ENCODE measurements around the gene WNT9A. TPM values are rescaled to one million over a fixed set of nuclear protein-coding genes. Genes with fewer than 3 reads are reported as not detected.
A peak's percentile ranks its signal among the peaks of the same experiment; 100 is the strongest.

WNT9A gene
- total RNA-seq, 2 experiments from 2014 or later = 0.32 to 0.40 TPM

GRCh38 chr1:227893949-227894721, 53.6 kb downstream of the WNT9A start:
- ChIA-PET POLR2A (no interaction called here), CTCF (no interaction called here)
- Mint-ChIP-seq H3K27ac (peak overlapping the region; percentile 50), H3K36me3 (ENCODE audit: low read depth) (no peaks in the 10 kb centered on the region), H3K4me1 (peaks cover 7% of the 10 kb centered on the region), H3K27me3 (no peaks in the 10 kb centered on the region), H3K9me3 (no peaks in the 10 kb centered on the region), H3K4me3 (no peak overlapping the region)
- peak; percentile 5 for DNase-seq

- H3K36me3 Mint-ChIP-seq (ENCODE audit: low read depth) = no peaks in the 10 kb centered on the region
- no peak overlapping the region for H3K4me3 Mint-ChIP-seq
- H3K9me3 Mint-ChIP-seq = no peaks in the 10 kb centered on the region
- no peaks in the 10 kb centered on the region for H3K27me3 Mint-ChIP-seq
- peaks cover 7% of the 10 kb centered on the region for H3K4me1 Mint-ChIP-seq
- POLR2A ChIA-PET = no interaction called here
- CTCF ChIA-PET = no interaction called here
- no peak for DNase-seq
- H3K27ac Mint-ChIP-seq = no peak overlapping the region
Observed at GRCh38 chr1:227893300-227893948, 54.3 kb downstream of the WNT9A start.

- Mint-ChIP-seq H3K4me1 (peaks cover 10% of the 10 kb centered on the region), H3K27me3 (no peaks in the 10 kb centered on the region), H3K9me3 (no peaks in the 10 kb centered on the region), H3K27ac (no peak overlapping the region), H3K36me3 (ENCODE audit: low read depth) (no peaks in the 10 kb centered on the region), H3K4me3 (no peak overlapping the region)
- DNase-seq = no peak
- POLR2A ChIA-PET = no interaction called here
- CTCF ChIA-PET = no interaction called here
Observed at GRCh38 chr1:227892489-227893299, 55.0 kb downstream of the WNT9A start.

GRCh38 chr1:227891955-227892488, 55.7 kb downstream of the WNT9A start:
- ChIA-PET POLR2A (no interaction called here), CTCF (no interaction called here)
- DNase-seq = no peak
- H3K27me3 Mint-ChIP-seq = no peaks in the 10 kb centered on the region
- peaks cover 10% of the 10 kb centered on the region for H3K4me1 Mint-ChIP-seq
- H3K36me3 Mint-ChIP-seq (ENCODE audit: low read depth) = no peaks in the 10 kb centered on the region
- H3K9me3 Mint-ChIP-seq = no peaks in the 10 kb centered on the region
- no peak overlapping the region for H3K4me3 Mint-ChIP-seq
- H3K27ac Mint-ChIP-seq = no peak overlapping the region

DNA sequence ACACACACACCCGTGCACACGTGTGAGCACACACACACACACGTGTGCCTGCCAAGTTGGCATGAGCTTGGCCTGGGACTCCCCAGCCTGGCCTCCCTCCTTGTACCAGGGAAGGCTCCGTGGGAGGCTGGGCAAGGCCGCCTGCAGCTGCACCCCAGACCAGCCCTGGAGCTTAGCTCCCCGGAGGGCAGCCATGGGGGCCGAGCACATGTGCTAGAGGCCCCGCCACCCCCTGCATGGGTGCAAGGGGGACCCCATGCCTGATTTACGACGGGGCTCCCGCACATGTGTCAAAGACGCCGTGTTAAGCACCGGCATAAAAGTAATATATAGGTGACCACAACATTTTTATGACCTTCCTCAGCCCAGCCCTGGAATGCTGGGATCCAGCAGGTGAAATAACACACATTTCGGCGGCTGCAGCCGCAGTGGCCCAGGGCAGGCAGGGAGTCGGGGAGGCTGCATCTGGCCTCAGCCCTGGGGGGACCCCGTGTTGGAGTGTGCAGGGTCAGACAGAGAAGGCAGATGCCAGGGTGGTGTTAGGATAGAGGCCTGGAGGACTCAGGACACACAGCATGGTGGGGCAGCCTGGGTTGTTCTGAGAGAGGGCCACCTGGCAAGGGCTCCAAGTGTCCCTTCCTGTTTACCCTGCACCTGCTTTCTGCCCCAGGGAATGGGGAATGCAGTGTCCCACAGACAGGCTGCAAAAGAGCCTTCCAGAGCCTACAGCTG, 56.3 kb downstream of the WNT9A start:
- CTCF ChIA-PET = no interaction called here
- Mint-ChIP-seq H3K27me3 (no peaks in the 10 kb centered on the region), H3K27ac (peak overlapping the region; percentile 1), H3K4me1 (peaks cover 11% of the 10 kb centered on the region), H3K4me3 (no peak overlapping the region), H3K9me3 (no peaks in the 10 kb centered on the region), H3K36me3 (ENCODE audit: low read depth) (no peaks in the 10 kb centered on the region)
- DNase-seq = no peak
- POLR2A ChIA-PET = no interaction called here

DNA sequence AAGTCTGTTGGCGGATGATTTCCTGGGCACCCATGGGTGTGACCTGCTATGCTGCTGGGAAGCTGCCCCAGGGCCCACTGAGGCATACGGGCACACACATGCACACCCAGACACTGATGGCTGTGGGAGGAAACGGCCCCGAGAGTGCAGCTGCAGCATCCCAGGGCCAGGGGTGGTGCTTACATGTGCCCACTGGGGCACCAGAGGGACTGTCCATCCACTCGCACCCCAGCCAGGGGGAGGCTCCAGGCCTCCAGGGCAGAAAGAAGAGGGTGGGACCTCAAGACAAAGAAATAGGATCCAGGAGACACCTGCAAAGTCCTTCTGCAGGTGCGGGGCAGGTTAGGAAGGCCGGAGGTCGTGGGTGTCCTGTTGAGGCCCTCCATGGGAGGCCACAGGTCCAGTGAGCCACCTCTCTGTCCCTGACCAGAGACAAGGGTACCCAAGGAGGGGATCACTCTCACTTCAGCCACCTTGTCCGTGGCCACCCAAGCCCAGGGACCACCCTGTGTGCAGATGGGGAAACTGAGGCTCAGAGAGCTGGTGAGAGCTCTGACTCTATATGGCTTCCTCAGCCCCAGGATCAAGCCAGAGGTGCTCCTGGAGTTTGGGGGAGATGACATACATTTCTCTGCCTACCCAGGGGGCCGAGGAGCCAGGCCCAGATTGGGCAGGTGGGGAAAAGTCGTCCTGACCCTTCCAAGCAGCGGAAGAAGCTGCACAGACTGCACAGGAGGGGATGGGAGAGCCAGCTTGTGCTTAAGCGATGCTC, 57.1 kb downstream of the WNT9A start:
- no peaks in the 10 kb centered on the region for H3K36me3 Mint-ChIP-seq (ENCODE audit: low read depth)
- peaks cover 15% of the 10 kb centered on the region for H3K4me1 Mint-ChIP-seq
- DNase-seq = no peak
- peak overlapping the region; percentile 36 for H3K27ac Mint-ChIP-seq
- no peak overlapping the region for H3K4me3 Mint-ChIP-seq
- H3K9me3 Mint-ChIP-seq = no peaks in the 10 kb centered on the region
- no peaks in the 10 kb centered on the region for H3K27me3 Mint-ChIP-seq
- POLR2A ChIA-PET = no interaction called here
- CTCF ChIA-PET = interaction anchor here (0.6 kb wide), 1 partner anchor 14 kb away, joined by 3 read pairs; no protein-coding TSS in a partner anchor

GRCh38 chr1:227889863-227890405, 57.8 kb downstream of the WNT9A start:
- H3K4me3 Mint-ChIP-seq = no peak overlapping the region
- no peaks in the 10 kb centered on the region for H3K9me3 Mint-ChIP-seq
- peak overlapping the region; percentile 36 for H3K27ac Mint-ChIP-seq
- DNase-seq = no peak
- H3K36me3 Mint-ChIP-seq (ENCODE audit: low read depth) = no peaks in the 10 kb centered on the region
- H3K4me1 Mint-ChIP-seq = peaks cover 22% of the 10 kb centered on the region
- CTCF ChIA-PET = no interaction called here
- POLR2A ChIA-PET = no interaction called here
- H3K27me3 Mint-ChIP-seq = no peaks in the 10 kb centered on the region

GRCh38 chr1:227889047-227889862, 58.5 kb downstream of the WNT9A start:
- no peaks in the 10 kb centered on the region for H3K36me3 Mint-ChIP-seq (ENCODE audit: low read depth)
- no peaks in the 10 kb centered on the region for H3K9me3 Mint-ChIP-seq
- no peaks in the 10 kb centered on the region for H3K27me3 Mint-ChIP-seq
- ChIA-PET POLR2A (no interaction called here), CTCF (no interaction called here)
- peaks cover 25% of the 10 kb centered on the region for H3K4me1 Mint-ChIP-seq
- no peak for DNase-seq
- no peak overlapping the region for H3K4me3 Mint-ChIP-seq
- no peak overlapping the region for H3K27ac Mint-ChIP-seq

- ChIA-PET CTCF (no interaction called here), POLR2A (no interaction called here)
- Mint-ChIP-seq H3K27ac (no peak overlapping the region), H3K27me3 (no peaks in the 10 kb centered on the region), H3K4me3 (no peak overlapping the region), H3K36me3 (ENCODE audit: low read depth) (no peaks in the 10 kb centered on the region), H3K9me3 (no peaks in the 10 kb centered on the region), H3K4me1 (peaks cover 25% of the 10 kb centered on the region)
- no peak for DNase-seq
Observed at GRCh38 chr1:227888404-227889046, 59.2 kb downstream of the WNT9A start.

GRCh38 chr1:227887697-227888403, 59.9 kb downstream of the WNT9A start:
- DNase-seq = no peak
- no peaks in the 10 kb centered on the region for H3K27me3 Mint-ChIP-seq
- H3K27ac Mint-ChIP-seq = peak overlapping the region; percentile 78
- POLR2A ChIA-PET = no interaction called here
- H3K9me3 Mint-ChIP-seq = no peaks in the 10 kb centered on the region
- no peaks in the 10 kb centered on the region for H3K36me3 Mint-ChIP-seq (ENCODE audit: low read depth)
- peaks cover 25% of the 10 kb centered on the region for H3K4me1 Mint-ChIP-seq
- CTCF ChIA-PET = interaction anchor here (2.7 kb wide), 1 partner anchor 13 kb away, joined by 8 read pairs; no protein-coding TSS in a partner anchor
- no peak overlapping the region for H3K4me3 Mint-ChIP-seq
